GM21515 (cell line): ENCODE data around the gene GRIN1.

Experiments used
- ATAC-seq: cut with Tn5 transposase; IDR thresholded peaks from one replicate; pipeline ENCODE4 v1.9.1; 2021; ENCODE audit not compliant: unreplicated experiment

The GRIN1 gene

DNA sequence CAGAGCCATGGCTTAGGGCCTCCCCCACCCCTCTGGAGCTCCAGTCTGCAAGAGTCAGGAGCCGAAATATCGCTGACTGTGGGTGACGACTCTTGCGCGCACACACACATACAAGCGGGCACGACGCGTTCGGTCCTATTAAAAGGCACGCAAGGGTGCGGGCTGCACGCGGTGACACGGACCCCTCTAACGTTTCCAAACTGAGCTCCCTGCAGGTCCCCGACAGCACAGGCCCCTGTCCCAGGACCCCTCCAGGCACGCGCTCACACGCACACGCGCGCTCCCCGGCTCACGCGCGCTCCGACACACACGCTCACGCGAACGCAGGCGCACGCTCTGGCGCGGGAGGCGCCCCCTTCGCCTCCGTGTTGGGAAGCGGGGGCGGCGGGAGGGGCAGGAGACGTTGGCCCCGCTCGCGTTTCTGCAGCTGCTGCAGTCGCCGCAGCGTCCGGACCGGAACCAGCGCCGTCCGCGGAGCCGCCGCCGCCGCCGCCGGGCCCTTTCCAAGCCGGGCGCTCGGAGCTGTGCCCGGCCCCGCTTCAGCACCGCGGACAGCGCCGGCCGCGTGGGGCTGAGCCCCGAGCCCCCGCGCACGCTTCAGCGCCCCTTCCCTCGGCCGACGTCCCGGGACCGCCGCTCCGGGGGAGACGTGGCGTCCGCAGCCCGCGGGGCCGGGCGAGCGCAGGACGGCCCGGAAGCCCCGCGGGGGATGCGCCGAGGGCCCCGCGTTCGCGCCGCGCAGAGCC lies at the start of gene GRIN1:
GRIN1 (plus strand) TSS at position 433 of the 746 bp plus-strand sequence. CDS start 333 bp downstream, outside the sequence.
- no peak for ATAC-seq

DNA sequence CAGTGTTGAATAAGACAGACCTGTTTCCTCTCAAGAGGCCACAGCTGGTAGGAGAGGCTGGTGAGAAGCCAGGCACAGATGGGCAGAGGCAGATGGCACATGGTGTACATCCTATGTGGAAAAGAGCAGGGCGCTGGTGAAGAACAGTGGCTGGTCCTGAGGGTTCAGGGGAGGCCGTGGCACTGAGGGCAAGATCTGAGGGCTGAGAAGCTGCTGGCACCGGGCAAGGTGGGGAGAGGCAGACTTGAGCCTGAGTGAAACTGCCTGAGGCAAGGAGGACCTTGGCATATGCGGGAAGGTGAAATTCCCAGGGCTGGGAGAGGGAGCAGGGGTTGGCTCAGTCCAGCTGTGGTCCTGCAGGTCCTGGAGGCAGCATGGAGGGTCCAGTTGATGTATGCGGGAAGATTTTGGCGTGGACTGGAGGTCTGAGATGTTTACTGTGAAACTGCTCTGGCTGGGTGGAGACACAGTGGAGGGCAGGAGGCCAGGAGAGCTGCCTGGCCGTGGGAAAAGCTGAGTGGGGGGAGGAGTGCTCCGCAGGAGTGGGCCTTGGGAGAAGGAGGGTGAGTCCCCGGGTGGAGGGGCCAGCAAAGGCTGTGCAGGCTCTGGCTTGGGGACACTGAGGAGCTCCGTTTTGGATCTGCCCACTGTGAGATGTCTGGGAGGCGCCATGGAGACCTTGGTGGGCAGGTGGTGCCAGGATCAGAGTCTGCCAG lies 49.6 kb upstream of the GRIN1 start:
- ATAC-seq, result no peak

DNA sequence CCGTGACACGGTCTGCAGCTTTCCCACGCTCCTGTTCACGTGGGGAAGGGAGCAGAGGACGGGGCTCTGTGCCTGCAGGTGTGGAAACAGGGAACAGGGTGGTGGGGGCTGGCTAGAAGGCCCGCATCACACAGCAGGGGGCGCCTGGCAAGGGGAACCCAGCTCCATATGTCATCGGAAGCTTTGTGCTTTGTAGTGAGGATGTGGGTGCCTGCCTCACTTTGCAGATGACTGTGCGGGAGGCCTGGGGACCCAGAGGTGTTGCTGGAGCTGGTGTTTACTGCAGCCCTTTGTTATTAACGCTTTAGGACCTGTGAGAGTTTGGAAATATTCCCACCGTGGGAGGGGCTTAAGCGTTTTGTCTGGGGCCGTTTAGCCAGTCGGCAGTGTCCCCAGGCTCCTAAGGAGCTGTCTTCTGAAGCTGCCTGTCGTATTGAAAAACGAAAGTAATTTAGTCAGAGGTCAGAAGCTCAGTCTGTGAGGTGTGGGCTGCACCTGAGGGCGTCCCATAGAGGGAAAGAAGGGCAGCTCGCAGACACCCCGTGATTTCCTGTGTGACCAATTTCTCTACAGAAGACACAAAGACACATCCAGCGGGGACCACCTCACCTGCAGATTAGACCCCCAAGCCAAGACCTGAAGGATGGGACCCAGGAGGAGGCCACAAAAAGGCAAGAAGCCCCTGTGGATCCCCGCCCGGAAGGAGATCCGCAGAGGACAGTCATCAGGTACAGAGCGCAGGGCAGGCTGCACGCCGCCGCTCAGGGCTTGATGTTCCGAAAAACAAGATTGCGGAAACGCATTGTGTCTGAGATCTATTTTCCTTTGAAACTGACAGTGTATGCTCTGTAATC lies 43.1 kb upstream of the GRIN1 start:
- ATAC-seq, result peak; percentile 67

- ATAC-seq, result no peak
Observed at GRCh38 chr9:137096785-137097546, 42.0 kb upstream of the GRIN1 start.

GRCh38 chr9:137097761-137098462 lies 41.0 kb upstream of the GRIN1 start:
- no peak for ATAC-seq

DNA sequence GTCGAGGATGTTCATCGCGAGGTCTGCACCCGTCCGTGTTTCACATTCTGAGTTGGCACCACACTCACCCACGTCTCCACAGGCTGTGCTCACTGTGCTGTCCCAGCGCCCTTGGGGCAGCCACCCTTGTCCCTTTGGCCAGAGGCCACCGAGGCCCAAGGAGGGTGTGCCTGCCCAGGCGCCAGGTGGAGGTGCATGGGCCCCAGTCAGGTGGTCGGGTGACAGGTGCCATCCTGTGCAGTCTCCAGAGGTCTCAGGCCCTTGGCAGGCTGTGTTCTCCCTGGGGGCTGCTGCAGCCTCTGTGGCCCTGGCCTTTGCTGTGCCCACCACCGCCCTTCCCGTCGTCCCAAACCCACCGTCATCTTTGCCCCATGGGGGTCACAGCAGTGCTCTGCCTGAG lies 39.7 kb upstream of the GRIN1 start:
- no peak for ATAC-seq

- no peak for ATAC-seq
Observed at GRCh38 chr9:137103206-137103999, 35.6 kb upstream of the GRIN1 start.

- no peak for ATAC-seq
Observed at GRCh38 chr9:137105814-137106661, 32.9 kb upstream of the GRIN1 start.

DNA sequence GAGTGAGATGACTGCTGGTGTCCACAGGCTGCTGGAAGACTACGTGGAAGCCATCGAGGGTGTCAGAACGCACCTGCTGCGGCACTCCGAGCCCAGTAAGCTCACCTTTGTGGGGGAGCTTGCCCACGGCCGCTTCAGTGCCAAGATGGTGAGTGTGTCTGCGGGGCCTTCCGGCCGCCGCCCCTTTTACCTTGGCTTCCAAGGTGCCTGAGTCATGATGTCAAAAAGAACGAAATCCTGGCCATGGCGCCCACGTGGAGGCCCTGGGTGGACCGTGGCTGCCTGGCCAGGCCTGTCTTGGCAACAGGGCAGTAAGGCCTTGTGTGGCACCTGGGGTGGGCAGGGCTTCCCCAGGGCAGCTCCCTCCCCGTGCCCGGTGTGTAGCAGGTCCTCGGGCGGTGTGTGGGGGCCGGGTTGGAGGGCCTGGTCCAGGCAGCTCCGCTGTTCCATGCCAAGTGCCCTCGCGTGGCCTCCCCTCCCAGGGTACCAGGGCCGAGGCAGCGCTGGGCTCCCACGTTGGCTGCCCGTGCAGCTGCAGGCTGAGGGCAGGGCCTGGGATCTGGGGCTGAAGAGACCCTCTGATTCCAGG lies 32.2 kb upstream of the GRIN1 start:
- ATAC-seq, result no peak

DNA sequence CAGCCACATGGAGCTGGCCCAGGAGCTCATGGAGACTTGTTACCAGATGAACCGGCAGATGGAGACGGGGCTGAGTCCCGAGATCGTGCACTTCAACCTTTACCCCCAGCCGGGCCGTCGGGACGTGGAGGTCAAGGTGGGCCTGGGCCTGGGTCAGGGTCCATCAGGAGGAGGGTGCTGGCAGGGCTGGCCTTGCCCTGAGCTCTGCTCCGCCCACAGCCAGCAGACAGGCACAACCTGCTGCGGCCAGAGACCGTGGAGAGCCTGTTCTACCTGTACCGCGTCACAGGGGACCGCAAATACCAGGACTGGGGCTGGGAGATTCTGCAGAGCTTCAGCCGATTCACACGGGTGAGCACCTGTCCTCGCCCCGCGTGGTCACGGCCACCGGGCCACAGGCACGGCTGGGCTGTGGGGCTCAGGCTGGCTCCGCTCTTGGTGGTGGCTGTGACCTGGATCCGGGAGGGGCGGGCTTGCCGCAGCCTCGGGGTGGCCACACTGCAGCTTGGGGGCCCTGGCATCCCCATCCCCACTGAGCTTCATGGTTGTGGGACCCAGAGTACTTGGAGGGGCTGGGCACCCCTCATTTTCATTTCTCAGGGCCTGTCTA lies 31.5 kb upstream of the GRIN1 start:
- ATAC-seq, result no peak

DNA sequence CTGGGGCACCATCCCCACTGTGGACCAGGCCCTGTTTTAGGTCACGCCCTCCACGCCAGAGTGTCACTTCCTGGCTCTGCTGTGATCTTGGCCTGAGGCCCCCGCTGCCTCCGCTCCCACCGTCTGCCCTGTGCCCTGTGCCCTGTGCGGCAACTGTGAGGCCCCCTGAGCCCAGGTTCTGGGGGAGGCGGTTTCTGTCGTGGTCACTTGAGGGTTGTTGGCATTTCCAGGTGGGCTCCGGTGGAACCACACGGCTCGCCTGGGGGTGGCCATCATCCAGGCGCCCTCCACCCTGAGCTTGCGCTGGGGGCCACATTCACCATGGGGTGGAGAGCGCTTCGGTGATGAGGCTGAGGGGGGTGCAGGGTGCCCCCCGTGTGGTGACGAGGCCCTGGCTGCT lies 31.0 kb upstream of the GRIN1 start:
- ATAC-seq, result no peak

DNA sequence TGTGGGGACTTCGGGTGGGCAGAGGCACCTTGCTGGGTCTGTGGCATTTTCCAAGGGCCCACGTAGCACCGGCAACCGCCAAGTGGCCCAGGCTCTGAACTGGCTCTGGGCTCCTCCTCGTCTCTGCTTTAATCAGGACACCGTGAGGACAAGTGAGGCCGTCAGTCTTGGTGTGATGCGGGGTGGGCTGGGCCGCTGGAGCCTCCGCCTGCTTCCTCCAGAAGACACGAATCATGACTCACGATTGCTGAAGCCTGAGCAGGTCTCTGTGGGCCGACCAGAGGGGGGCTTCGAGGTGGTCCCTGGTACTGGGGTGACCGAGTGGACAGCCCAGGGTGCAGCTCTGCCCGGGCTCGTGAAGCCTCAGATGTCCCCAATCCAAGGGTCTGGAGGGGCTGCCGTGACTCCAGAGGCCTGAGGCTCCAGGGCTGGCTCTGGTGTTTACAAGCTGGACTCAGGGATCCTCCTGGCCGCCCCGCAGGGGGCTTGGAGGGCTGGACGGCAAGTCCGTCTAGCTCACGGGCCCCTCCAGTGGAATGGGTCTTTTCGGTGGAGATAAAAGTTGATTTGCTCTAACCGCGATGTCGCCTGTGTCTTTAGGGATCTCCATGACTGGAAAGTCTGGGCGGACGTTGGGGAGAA lies 30.2 kb upstream of the GRIN1 start:
- ATAC-seq, result no peak

DNA sequence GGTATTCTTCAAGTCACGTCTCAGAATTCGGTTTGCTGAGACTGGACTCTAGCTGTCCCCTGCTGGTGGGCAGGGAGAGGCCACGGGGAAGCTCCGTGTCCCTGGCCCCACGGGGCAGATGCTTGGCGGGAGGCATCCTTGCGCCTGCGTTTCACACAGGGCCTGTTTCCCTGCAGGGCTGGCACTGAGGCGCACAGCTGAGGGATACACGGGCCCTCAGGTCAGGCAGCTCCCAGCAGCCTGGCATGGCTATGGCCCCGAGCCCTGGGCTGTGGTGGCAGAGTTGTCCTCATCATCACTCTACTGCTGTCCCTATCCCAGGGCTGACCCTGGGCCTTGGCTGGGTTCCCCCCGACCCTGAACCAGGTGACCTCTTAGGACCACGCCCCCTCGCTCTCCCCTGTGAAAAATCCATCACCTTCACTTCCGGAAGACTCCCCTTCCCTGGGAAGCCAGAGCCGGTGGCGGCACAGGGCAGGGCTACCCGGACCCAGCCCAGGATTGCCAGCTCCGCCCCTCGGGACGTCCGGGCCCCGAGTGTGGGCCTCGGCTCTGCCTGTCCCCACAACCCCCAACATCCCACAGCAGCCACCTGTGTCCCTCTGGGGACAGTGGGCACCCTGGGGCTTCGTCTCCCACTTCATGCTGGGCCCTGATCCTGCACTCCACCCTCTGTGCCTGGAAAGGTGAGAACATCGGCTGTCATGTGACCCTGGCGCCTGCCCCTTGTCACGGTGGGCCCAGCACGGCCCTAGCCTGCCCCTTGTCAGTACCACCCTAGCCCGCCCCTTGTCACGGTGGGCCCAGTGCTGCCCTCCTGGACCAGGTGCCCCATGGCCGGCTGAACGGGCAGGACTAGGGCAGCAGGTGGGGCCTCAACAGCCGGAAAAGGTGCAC lies 29.5 kb upstream of the GRIN1 start:
- ATAC-seq, result no peak

- no peak for ATAC-seq
Observed at GRCh38 chr9:137110147-137110910, 28.6 kb upstream of the GRIN1 start.
